Testis (tissue), 3 donors: ENCODE data around the gene TERF2IP. TPM values are rescaled to one million over a fixed set of nuclear protein-coding genes. Genes with fewer than 3 reads are reported as not detected.
A peak's percentile ranks its signal among the peaks of the same experiment; 100 is the strongest.

ENCODE experiments used
- DNase-seq: peaks from one replicate; pipeline ENCODE4 v3.0.0-alpha.2; 2019
- H3K27ac ChIP-seq, 2 donors: fragments of 200-600 bp; sonication (generic); one replicate each; pipeline ENCODE4 v1.5.1; 2019
- H3K27me3 ChIP-seq: fragments of 200-600 bp; sonication (generic); one replicate; pipeline ENCODE4 v1.5.1; 2019
- H3K36me3 ChIP-seq: fragments of 200-600 bp; sonication (generic); one replicate; pipeline ENCODE4 v1.5.1; 2017; ENCODE audit warnings: low read depth; ENCODE audit errors: missing control alignments
- H3K4me1 ChIP-seq: fragments of 200-600 bp; sonication (generic); one replicate; pipeline ENCODE4 v1.5.1; 2019
- H3K4me3 ChIP-seq, 2 donors: fragments of 200-600 bp; sonication (generic); one replicate each; pipeline ENCODE4 v1.5.1; 2017 to 2019
- H3K9me3 ChIP-seq: fragments of 200-600 bp; sonication (generic); one replicate; pipeline ENCODE4 v1.5.1; 2017
- POLR2A ChIP-seq: fragments of 450-650 bp; IDR thresholded peaks from one replicate; pipeline ENCODE4 v1.6.1; 2017; ENCODE audit warnings: antibody characterized with exemption, mild to moderate bottlenecking, moderate library complexity
- WGBS, 2 donors: methylation state at CpG; one replicate each; pipeline ENCODE4 v1.1.5; 2018; 5-methylcytosine and 5-hydroxymethylcytosine counted together
- intact Hi-C: fragments of 100-400 bp; cut with DNase I; formaldehyde crosslinking; loops from one replicate; pipeline ENCODE4 v1.15.1; 2023; ENCODE audit warnings: low total_unique reads
- polyA plus RNA-seq: library from polyadenylated mRNA; stranded (reverse); fragments of 350-450 nt; fragmentation: Illumina TruSeq; extraction: RNeasy Lipid Tissue Mini Kit (QIAGEN cat#74804); gene quantifications from one replicate; pipeline ENCODE4 v1.2.3, GENCODE V29; 2014; ENCODE audit warnings: low read depth, low replicate concordance; ENCODE audit not compliant: insufficient read depth
- total RNA-seq, 2 donors: library from RNA; depleted of rRNA; stranded (reverse); fragments of >200 nt; gene quantifications; one replicate each; pipeline ENCODE4 v1.2.3, GENCODE V29; 2016
- TF ChIP-seq, protein P1 (sequence below), 3 experiments: fragments of 450-650 bp in 2 of 3; fragments of 200-600 bp in 1 of 3; sonication (generic) in 1 of 3; IDR thresholded peaks; one replicate each; pipeline ENCODE4 v1.5.1; 2016 to 2019; ENCODE audit warnings: antibody characterized with exemption in 3 of 3, mild to moderate bottlenecking in 2 of 3, moderate library complexity in 1 of 3

The TERF2IP gene
- total and polyA plus RNA-seq, 3 donors from 2014 or later: 124 to 161 (median 153) TPM

DNA sequence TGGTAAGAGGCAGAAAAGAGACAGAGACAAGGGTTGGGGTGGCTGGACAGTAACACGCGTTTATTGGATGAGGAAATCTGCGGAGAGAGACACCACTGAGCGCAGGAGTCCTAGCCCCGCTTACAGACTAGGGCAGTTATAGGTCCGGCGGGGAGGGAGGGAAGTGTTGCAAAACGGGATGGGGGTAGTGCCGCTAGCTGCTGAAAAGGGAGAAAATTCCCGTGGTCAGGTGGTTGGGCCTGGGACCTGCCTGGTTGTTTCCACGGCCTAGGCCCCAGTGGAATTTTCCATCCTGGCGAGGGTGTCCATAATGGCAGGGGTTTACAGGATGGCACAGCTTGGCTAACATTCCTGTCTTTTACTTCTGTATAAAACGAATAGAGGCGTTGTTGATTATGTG, 34.7 kb downstream of the TERF2IP start:
- Histone ChIP-seq H3K36me3 (no peaks in the 10 kb centered on the region), H3K4me3 (no peak overlapping the region), H3K4me1 (no peaks in the 10 kb centered on the region), H3K27ac (no peak overlapping the region), H3K9me3 (no peaks in the 10 kb centered on the region), H3K27me3 (no peaks in the 10 kb centered on the region)
- TF ChIP-seq, protein P1, sequence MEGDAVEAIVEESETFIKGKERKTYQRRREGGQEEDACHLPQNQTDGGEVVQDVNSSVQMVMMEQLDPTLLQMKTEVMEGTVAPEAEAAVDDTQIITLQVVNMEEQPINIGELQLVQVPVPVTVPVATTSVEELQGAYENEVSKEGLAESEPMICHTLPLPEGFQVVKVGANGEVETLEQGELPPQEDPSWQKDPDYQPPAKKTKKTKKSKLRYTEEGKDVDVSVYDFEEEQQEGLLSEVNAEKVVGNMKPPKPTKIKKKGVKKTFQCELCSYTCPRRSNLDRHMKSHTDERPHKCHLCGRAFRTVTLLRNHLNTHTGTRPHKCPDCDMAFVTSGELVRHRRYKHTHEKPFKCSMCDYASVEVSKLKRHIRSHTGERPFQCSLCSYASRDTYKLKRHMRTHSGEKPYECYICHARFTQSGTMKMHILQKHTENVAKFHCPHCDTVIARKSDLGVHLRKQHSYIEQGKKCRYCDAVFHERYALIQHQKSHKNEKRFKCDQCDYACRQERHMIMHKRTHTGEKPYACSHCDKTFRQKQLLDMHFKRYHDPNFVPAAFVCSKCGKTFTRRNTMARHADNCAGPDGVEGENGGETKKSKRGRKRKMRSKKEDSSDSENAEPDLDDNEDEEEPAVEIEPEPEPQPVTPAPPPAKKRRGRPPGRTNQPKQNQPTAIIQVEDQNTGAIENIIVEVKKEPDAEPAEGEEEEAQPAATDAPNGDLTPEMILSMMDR (IDR thresholded peaks at IDR 0.05): no peak
- no peak for TF ChIP-seq POLR2A
- DNase-seq: no peak
- intact Hi-C loops: no loop called here
- WGBS, 2 donors: 78 to 81% methylated on average over 14 of the region's 14 CpGs

DNA sequence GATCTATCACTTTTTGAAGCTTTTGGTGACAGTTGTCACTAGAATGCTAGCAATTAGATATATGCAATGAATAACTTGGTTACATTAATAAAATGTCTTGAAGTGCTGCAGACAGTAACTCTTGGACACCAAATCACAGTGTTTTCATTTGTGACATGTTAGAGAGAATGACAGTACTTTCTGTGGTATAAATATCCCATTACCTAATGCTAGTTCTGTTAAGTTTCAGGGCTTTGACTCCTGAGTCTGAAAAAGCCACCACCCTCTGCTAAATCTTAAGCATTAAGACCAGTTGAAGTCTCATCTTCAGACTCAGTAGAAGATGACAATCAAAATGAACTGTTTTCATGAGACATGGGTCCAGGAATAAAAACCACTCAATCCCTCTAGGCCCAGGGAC, 39.8 kb downstream of the TERF2IP start:
- Histone ChIP-seq H3K36me3 (no peaks in the 10 kb centered on the region), H3K4me3 (no peak overlapping the region), H3K27ac (no peak overlapping the region), H3K9me3 (no peaks in the 10 kb centered on the region), H3K27me3 (no peaks in the 10 kb centered on the region), H3K4me1 (no peaks in the 10 kb centered on the region)
- no peak for DNase-seq
- TF ChIP-seq POLR2A: no peak
- TF ChIP-seq, protein P1 (IDR thresholded peaks at IDR 0.05): no peak
- intact Hi-C loops: no loop called here

DNA sequence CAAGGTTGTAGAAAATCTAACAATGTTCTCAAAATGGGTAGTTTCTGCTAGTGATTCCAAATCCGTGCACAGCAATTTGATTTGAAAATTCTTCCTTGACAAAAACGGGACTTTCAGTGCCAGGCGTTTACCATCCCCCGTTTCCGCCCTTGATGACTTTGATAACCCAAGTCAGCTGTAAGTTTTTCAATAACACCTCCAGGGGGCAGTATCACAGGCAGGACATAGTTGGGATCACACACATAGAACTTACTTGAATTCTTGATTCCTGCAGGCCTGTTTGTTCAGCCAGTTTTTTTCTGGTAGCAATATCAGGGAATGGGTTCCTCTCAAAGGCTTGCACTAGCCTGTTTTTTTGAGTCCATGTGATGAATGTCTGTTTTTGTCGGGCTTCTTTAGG, 48.1 kb downstream of the TERF2IP start:
- H3K9me3 ChIP-seq: no peaks in the 10 kb centered on the region
- intact Hi-C loops: no loop called here
- H3K27me3 ChIP-seq: no peaks in the 10 kb centered on the region
- H3K27ac ChIP-seq: no peak overlapping the region
- TF ChIP-seq POLR2A: no peak
- TF ChIP-seq, protein P1 (IDR thresholded peaks at IDR 0.05): peak in 1 of 3 experiments; percentile 10
- H3K4me1 ChIP-seq: no peaks in the 10 kb centered on the region
- H3K36me3 ChIP-seq: no peaks in the 10 kb centered on the region
- WGBS, 2 donors: 78 to 89% methylated on average over 6 of the region's 6 CpGs
- DNase-seq: no peak
- H3K4me3 ChIP-seq: no peak overlapping the region

DNA sequence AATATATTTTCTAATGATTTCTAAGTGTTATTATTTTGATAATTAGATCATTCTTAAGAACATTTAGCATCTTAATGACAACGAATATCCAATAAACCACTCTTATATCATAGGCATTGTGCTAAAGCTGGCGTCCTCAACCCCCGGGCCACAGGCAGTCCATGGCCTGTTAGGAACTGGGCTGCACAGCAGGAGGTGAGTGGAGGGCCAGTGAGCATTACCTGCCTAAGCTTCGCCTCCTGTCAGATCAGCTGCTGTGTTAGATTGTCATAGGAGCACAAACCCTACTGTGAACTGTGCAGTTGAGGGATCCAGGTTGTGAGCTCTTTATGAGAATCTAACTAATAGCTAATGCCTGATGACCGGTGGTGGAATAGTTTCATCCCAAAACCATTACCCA, 50.0 kb downstream of the TERF2IP start:
- H3K27ac ChIP-seq: no peak overlapping the region
- intact Hi-C loops: no loop called here
- H3K36me3 ChIP-seq: no peaks in the 10 kb centered on the region
- no peaks in the 10 kb centered on the region for H3K4me1 ChIP-seq
- no peak for TF ChIP-seq POLR2A
- TF ChIP-seq, protein P1 (IDR thresholded peaks at IDR 0.05): no peak
- WGBS, 2 donors: 92% methylated on average over 5 of the region's 5 CpGs
- DNase-seq: no peak
- H3K27me3 ChIP-seq: no peaks in the 10 kb centered on the region
- H3K4me3 ChIP-seq: no peak overlapping the region
- no peaks in the 10 kb centered on the region for H3K9me3 ChIP-seq

DNA sequence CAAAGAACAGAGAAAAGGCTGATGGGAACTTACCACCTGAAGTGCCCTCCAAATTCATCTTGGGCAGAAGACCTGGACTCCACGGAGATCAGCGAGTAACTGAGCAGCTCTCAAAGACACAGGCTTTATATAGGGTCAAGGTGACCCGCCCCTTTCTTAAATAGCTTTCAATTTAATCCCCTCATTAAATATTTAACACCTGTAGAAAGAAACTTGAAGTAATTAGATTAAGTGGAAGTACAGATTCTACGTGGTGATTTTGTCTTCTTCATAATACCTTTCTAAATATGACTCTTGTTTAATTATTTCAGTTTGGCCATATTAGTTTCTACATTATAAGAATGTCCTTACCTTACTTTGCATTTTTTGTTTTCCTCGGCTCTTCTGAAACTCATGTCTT, 53.8 kb downstream of the TERF2IP start, which contains the start of gene DUXB:
Gene DUXB (minus strand): TSS at position 101 of the 400 bp plus-strand sequence. CDS start 43 bp downstream, at position 58.
- no peak for DNase-seq
- intact Hi-C loops: no loop called here
- no peak within 1 kb of the TSS for H3K27ac ChIP-seq
- H3K4me1 ChIP-seq: no peaks in the 10 kb centered on the region
- no peaks in the 10 kb centered on the region for H3K9me3 ChIP-seq
- no peaks in the 10 kb centered on the region for H3K36me3 ChIP-seq
- no peak within 1 kb of the TSS for H3K4me3 ChIP-seq
- no peaks in the 10 kb centered on the region for H3K27me3 ChIP-seq
- 89 to 96% methylated on average over 5 of the region's 5 CpGs for WGBS, 2 donors
- TF ChIP-seq, protein P1 (IDR thresholded peaks at IDR 0.05): no peak
- no peak for TF ChIP-seq POLR2A
